Measurements from ENCODE around the gene MAP3K14. TPM values are rescaled to one million over a fixed set of nuclear protein-coding genes. Genes with fewer than 3 reads are reported as not detected.
"Not testable (repeated sequence)": the region's sequence is repeated elsewhere in the genome, so short reads cannot be mapped to it uniquely, and the experiment has no call there.

The MAP3K14 gene
- total RNA-seq, 1 donor from 2014 or later, result 5.2 TPM

DNA sequence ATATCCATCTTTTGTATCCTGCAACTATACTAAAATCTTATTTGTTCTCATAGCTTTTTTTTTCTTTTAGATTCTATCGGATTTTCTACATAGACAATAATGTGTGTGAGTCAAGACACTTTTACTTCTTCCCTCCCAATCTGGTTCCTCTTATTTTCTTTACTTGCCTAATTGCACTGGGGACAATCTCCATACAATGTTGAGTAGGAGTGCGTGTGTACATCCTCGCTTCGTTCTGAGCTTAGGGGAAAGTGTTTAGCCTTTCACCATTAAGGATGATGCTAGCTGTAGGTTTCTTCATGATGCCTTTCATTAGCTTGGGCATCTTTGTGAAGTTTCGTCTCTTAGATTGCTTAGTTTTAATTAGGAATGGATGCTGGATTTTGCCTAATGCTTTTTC is 57.8 kb downstream of the MAP3K14 start:
- Mint-ChIP-seq H3K9me3 (ENCODE audit: unreplicated experiment) (no peaks in the 10 kb centered on the region), H3K27me3 (ENCODE audit: unreplicated experiment) (peaks cover 7% of the 10 kb centered on the region), H3K27ac (ENCODE audit: unreplicated experiment) (no peak overlapping the region), H3K36me3 (ENCODE audit: low read depth, unreplicated experiment) (no peaks in the 10 kb centered on the region), H3K4me3 (ENCODE audit: unreplicated experiment) (no peak overlapping the region), H3K4me1 (ENCODE audit: unreplicated experiment) (peaks cover 8% of the 10 kb centered on the region)
- no peak for DNase-seq (ENCODE audit: low spot score)
- TF ChIP-seq, protein P1, sequence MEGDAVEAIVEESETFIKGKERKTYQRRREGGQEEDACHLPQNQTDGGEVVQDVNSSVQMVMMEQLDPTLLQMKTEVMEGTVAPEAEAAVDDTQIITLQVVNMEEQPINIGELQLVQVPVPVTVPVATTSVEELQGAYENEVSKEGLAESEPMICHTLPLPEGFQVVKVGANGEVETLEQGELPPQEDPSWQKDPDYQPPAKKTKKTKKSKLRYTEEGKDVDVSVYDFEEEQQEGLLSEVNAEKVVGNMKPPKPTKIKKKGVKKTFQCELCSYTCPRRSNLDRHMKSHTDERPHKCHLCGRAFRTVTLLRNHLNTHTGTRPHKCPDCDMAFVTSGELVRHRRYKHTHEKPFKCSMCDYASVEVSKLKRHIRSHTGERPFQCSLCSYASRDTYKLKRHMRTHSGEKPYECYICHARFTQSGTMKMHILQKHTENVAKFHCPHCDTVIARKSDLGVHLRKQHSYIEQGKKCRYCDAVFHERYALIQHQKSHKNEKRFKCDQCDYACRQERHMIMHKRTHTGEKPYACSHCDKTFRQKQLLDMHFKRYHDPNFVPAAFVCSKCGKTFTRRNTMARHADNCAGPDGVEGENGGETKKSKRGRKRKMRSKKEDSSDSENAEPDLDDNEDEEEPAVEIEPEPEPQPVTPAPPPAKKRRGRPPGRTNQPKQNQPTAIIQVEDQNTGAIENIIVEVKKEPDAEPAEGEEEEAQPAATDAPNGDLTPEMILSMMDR (IDR thresholded peaks at IDR 0.05; ENCODE audit: unreplicated experiment), result no peak

DNA sequence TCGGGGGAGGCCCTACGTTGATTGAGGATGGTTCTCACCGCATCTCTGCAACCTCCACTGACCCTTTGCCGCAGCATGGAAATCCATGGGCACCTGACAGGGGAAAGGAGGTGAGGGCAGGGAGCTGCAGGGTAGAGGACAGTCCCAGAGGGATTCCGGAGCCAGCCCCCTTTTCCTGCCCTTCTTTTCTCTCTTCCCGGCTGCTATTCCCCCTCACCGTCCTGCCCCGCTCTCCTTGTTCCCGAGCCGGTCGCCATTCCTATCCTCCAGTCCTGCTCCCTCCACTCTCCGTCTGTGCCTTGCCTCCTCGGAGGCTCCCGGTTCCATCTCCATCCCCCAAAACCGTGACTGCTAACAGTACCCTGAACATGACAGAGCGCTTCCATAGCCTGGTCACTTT is 59.7 kb downstream of the MAP3K14 start:
- Mint-ChIP-seq H3K4me1 (ENCODE audit: unreplicated experiment) (peaks cover 13% of the 10 kb centered on the region), H3K9me3 (ENCODE audit: unreplicated experiment) (no peaks in the 10 kb centered on the region), H3K36me3 (ENCODE audit: low read depth, unreplicated experiment) (peaks cover under 1% of the 10 kb centered on the region), H3K27me3 (ENCODE audit: unreplicated experiment) (peaks cover 10% of the 10 kb centered on the region), H3K27ac (ENCODE audit: unreplicated experiment) (peak overlapping the region; percentile 54), H3K4me3 (ENCODE audit: unreplicated experiment) (no peak overlapping the region)
- TF ChIP-seq, protein P1 (IDR thresholded peaks at IDR 0.05; ENCODE audit: unreplicated experiment), result no peak
- no peak for DNase-seq (ENCODE audit: low spot score)

DNA sequence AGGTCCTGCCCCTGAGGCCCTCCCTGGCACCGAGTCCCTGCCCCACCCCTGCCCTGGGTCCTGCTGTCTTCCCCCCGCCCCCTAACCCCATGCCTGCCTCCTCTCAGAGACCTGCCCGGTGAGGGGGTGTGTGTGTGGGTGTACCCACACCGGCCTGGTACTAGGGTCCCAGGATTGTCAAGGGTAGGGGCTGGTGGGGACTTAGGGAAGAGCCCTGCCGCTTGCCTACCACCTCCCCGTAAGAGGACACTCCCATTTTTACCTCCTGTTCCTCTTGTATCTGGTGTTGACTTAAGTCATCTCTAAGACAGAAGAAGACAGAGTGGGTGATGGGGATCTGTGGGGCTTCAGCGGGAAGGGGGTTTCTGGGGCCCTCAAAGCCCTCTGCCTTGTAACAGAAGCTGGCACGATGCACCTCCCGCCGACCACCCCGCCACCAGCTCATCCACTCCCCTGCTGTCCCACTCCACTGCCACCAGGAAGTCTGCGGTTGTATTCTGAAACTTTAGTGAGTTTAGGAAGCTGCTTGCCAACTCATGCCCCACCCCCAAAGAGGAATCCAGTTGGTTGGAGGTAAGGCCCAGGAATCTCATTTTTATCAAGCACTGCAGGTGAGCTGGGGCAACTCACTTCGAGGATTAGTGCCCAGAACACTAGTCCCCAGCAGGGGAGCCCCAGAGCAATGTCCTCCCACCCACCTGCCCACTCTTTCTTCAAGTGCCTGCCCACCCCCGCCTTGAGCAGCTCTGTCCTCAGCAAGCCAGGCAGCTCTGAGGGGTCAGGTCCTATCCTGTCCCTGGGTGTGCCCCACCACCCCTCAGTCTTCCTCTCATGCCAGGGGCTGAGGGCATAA is 60.5 kb downstream of the MAP3K14 start:
- Mint-ChIP-seq H3K36me3 (ENCODE audit: low read depth, unreplicated experiment) (peaks cover 4% of the 10 kb centered on the region), H3K9me3 (ENCODE audit: unreplicated experiment) (no peaks in the 10 kb centered on the region), H3K4me1 (ENCODE audit: unreplicated experiment) (peaks cover 13% of the 10 kb centered on the region), H3K27ac (ENCODE audit: unreplicated experiment) (no peak overlapping the region), H3K27me3 (ENCODE audit: unreplicated experiment) (peaks cover 8% of the 10 kb centered on the region), H3K4me3 (ENCODE audit: unreplicated experiment) (no peak overlapping the region)
- TF ChIP-seq, protein P1 (IDR thresholded peaks at IDR 0.05; ENCODE audit: unreplicated experiment), result no peak
- DNase-seq (ENCODE audit: low spot score), result no peak

DNA sequence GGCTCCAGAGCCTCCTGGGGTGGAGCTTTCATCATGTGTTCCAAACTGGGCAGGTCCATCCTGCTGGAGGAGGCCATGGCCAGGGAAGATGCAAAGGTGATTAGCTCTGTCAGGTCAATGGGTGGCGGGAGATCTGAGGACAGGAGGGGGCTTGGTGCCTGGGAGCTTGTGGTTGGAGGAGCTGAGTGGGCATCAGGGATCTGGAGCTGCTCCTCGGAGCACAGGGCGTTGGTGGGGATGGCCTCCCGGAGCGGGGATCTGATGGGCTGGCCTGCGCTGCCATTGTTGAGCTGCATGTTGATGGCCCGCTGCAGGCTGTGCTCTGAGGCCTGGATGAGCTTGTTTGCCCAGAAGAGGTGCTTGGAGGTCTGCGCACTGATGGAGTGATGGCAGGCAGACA is 61.5 kb downstream of the MAP3K14 start:
- peaks cover 5% of the 10 kb centered on the region for H3K27me3 Mint-ChIP-seq (ENCODE audit: unreplicated experiment)

DNA sequence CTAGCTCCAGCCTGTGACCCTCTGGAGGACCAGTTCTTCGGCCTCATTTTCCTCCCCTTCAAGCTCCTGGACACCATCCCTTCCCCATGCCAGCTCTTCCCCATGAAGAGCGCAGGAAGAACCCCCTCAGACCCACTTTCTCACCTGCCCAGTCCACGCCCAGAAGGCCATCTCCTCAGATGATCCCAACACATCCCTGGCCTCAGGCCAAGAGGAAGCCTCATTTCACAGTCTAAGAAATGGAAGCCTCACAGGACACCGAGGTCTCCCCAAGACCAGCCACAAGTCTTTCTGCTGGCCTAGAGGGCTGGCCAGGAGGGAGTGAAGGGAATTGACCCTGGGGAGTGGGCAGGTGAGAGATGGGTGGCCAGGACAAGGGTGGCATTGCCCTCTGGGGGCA is 62.9 kb downstream of the MAP3K14 start:
- TF ChIP-seq, protein P1 (IDR thresholded peaks at IDR 0.05; ENCODE audit: unreplicated experiment), result no peak
- H3K4me1 Mint-ChIP-seq (ENCODE audit: unreplicated experiment), result peaks cover 16% of the 10 kb centered on the region
- peaks cover 11% of the 10 kb centered on the region for H3K36me3 Mint-ChIP-seq (ENCODE audit: low read depth, unreplicated experiment)
- H3K9me3 Mint-ChIP-seq (ENCODE audit: unreplicated experiment), result no peaks in the 10 kb centered on the region
- no peak for DNase-seq (ENCODE audit: low spot score)
- H3K27ac Mint-ChIP-seq (ENCODE audit: unreplicated experiment), result no peak overlapping the region
- no peak overlapping the region for H3K4me3 Mint-ChIP-seq (ENCODE audit: unreplicated experiment)
- peaks cover 5% of the 10 kb centered on the region for H3K27me3 Mint-ChIP-seq (ENCODE audit: unreplicated experiment)

More for the DNA sequence above, 61.5 kb downstream of the MAP3K14 start:
- no peak overlapping the region for H3K27ac Mint-ChIP-seq (ENCODE audit: unreplicated experiment)
- peaks cover 4% of the 10 kb centered on the region for H3K36me3 Mint-ChIP-seq (ENCODE audit: low read depth, unreplicated experiment)
- no peak overlapping the region for H3K4me3 Mint-ChIP-seq (ENCODE audit: unreplicated experiment)
- peaks cover 13% of the 10 kb centered on the region for H3K4me1 Mint-ChIP-seq (ENCODE audit: unreplicated experiment)
- no peak for DNase-seq (ENCODE audit: low spot score)
- TF ChIP-seq, protein P1 (IDR thresholded peaks at IDR 0.05; ENCODE audit: unreplicated experiment), result no peak
- H3K9me3 Mint-ChIP-seq (ENCODE audit: unreplicated experiment), result no peaks in the 10 kb centered on the region

DNA sequence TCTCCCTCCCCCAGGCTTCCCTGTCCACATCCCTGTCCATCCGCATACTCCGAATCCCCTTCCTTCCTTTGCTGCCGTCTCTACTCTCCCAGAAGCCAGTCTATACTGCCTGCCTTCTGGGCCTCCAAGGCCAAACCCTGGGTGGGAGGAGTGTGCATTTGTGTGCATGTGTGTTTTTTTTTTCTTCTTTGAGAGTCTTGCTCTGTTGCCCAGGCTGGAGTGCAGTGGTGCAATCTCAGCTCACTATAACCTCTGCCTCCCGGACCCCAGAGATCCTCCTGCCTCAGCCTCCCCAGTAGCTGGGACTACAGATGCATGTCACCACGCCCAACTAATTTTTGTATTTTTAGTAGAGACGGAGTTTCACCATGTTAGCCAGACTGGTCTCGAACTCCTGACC is 63.6 kb downstream of the MAP3K14 start:
- H3K36me3 Mint-ChIP-seq (ENCODE audit: low read depth, unreplicated experiment), result peaks cover 11% of the 10 kb centered on the region
- not testable (repeated sequence) for H3K27ac Mint-ChIP-seq (ENCODE audit: unreplicated experiment); H3K4me3 Mint-ChIP-seq (ENCODE audit: unreplicated experiment); DNase-seq (ENCODE audit: low spot score); H3K9me3 Mint-ChIP-seq (ENCODE audit: unreplicated experiment); H3K27me3 Mint-ChIP-seq (ENCODE audit: unreplicated experiment)
- peaks cover 16% of the 10 kb centered on the region for H3K4me1 Mint-ChIP-seq (ENCODE audit: unreplicated experiment)

Measured in endothelial cell (in vitro differentiated cells).